HK-2 (cell line): ENCODE data around the gene HFE.
A peak's percentile ranks its signal among the peaks of the same experiment; 100 is the strongest.
"Not testable (repeated sequence)": the region's sequence is repeated elsewhere in the genome, so short reads cannot be mapped to it uniquely, and the experiment has no call there.

Experiments used
- DNase-seq: peaks from one replicate; pipeline ENCODE4 v3.0.0-alpha.2; 2018; ENCODE audit not compliant: unreplicated experiment

The HFE gene

DNA sequence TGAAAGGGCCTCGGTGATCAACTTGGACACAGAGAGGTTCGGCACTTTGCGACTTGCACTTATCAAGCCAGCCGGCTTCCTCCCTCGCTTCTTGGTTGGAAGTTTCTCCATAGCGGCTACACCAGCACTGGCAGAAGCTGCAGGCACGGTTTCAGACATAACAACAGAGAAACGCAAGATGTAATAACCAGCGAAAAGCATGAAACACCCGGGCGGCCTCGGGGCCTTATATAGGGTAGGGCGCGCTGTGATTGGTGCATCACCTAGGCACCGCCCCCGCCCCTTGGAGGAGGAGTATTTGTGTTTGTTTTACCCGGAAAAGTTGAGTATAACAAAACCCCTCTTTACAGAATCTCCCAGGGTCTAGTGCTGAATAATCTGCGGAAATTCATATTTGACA is 20.7 kb downstream of the HFE start:
- no peak for DNase-seq

DNA sequence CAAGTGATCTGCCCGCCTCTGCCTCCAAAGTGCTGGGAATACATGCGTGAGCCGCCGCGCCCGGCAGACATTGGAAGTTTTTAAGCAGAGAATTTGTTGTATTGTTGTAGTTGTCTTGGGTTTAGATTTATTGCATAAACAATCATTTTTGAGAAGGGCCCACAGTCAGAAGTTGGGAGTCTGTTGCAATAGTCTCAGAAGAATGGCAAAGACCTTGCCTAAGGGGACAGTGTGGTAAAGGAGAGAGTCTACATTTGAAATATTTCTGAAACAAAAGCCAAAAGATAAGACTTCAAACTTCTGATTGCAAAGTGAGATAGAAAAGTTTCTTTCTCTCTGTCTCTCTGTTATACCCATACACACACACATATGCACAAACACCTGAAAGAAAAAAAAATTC is 22.5 kb downstream of the HFE start:
- DNase-seq: no peak

DNA sequence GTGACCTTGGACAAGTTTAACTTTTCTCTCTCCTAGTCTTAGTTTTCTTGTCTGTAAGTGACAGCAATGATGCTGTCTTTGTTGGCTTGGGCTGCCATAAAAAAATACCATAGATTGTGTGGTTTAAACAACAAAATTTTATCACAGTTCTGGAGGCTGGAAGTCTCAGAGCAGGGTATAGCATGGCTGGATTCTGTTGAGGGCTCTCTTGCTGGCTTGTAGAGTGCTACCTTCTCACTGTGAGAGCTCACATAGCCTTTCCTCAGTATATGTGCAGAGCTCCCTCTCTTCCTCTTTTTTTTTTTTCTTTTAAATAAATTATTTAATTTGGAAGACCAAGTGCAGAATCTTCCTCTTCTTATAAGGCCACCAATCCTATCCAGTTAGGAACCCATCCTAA is 26.3 kb downstream of the HFE start:
- DNase-seq: no peak

DNA sequence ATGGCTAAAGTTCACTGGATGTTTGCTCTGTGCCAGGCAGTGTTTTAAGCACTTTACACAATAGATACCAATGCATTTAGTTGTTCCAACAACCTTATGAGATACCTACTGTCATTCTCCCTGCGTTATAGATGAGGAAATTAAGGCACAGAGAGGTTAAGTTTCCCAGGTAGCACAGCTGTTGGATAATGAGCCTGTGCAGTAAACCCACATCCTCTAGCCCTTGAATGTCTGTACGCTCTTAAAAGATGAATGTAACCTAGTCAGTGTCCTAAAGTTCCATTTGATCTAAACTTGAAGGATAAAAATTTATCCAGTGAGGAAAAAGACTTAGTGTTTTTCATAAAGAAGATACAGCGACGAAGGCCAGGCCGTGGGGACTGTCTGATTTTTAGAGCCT is 28.0 kb downstream of the HFE start:
- no peak for DNase-seq

DNA sequence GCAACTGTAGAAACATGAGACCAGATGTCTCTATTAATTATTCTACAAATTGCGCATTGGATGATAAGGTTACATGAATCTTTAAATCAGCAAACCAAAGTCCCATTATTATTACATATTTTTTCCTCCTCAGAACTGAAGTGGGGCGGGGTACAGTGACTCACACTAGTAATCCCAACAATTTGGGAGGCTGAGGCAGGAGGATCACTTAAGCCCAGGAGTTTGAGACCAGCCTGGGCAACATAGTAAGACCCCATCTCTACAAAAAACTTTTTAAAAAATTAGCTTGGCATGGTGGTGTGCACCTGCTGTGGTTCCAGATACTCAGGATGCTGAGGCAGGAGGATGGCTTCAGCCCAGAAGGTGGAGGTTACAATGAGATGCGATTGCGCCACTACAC is 29.0 kb downstream of the HFE start:
- DNase-seq: no peak

DNA sequence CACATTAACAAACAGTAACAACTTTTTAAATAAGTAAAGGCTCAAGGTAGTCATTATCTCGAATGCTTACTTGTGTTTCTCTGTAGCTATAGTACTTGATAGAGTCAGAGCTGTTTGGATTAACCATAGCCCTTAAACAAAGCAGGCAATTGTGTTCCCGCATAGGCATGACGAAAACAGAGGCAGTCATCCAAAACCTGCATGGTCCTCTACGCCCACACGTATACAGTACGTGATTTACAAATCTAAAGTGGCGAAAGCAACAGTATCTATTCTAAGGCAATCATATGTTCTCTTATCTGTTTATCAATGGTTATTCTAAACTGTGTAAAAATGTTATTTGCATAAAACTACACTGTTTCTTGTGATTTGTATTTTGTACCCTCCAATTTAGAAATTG is 31.8 kb downstream of the HFE start:
- DNase-seq: no peak

DNA sequence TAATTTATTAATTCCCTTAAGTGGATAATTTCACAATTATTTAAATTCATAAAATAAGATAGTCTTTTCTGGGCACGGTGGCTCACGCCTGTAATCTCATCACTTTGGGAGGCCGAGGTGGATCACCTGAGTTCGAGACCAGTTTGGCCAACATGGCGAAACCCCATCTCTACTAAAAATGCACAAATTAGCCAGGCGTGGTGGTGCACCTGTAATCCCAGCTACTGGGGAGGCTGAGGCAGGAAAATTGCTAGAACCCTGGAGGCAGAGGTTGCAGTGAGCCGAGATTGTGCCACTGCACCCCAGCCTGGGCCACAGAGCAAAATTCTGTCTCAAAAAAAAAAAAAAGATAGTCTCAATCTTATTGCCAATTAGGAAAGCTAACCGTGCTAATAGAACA is 32.9 kb downstream of the HFE start:
- DNase-seq: not testable (repeated sequence)

DNA sequence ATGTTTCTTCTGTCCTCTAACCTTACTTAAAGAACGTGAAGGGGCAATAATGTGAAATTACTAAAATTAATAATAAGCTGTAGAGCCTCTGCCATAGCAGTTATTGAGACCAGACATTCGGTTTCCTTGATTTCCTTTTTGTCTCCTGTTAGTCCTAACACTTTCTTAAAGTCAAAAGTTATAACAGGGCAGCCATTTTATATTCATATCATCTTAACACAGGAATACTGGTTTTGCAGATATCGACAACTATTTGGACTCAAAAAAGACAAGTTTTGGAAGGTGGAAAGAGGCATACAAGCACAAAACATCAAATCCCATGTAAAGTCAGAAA is 33.5 kb downstream of the HFE start:
- no peak for DNase-seq

DNA sequence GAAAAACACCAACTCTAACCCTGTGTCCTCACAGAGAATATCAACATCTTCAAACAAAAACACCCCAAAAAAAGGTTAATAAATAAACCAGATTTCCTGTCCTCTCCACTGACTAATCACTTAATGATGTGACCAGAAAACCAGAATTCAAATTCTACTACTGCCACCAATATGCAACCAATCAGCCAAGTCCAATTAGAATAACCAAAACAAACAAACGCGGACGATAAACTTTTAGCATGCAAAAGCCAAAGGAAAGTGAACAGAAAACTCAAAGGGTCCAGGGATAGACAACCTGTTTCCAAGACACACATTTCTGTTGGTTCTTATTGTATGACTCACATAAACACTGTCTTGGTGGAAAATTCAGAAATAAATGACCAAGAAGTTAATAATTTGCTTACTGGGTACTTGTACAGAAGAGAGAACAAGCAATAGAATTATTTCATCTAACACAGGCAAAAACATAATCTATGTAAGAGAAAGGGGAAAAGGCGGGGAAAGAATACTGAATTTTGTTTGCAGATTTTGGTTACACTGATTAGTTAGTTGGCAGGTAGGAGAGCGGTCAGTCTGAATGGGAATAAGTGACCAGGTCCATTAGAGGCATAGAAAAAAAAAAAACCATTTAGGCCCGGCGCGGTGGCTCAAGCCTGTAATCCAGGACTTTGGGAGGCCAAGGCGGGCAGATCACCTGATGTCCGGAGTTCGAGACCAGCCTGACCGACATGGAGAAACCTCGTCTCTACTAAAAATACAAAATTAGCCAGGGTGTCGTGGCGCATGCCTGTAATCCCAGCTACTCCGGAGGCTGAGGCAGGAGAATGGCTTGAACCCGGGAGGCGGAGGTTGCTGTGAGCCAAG is 34.1 kb downstream of the HFE start:
- DNase-seq: peak; percentile 46

DNA sequence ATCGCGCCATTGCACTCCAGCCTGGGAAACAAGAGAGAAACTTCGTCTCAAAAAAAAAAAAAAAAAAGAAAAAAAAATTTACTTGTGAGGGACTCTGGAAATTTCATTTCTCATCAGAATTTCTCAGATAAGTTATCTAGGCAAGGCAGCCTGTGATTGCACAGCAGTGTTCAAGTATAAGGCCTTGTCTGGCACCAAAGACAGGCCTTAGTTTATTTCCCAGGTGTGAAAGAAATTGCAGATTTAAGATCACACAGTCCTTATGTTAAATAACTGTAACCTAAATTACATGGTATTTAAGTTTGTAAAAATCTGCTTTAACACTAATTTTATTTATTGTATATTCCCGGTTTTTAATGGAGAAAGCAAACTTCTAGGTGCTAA is 34.8 kb downstream of the HFE start:
- no peak for DNase-seq

DNA sequence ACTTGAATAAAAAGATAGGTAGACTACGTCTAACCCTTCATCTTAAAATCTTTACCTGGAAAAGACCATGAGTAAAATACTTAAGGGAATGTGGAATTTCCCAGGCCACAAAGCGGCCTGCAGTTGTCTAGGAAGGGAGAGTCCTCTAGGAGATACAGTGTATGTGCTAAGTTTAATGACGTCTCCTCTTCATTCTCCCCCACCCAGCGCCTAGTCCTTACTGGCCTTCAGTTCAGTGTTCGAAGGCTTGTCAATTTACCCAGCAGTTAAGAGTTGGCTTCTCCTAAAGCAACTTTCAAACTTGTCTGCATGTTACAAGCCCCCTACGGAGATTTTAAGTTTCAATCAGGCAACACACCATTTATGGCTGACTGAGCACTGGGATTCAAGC is 35.2 kb downstream of the HFE start:
- DNase-seq: peak; percentile 56

DNA sequence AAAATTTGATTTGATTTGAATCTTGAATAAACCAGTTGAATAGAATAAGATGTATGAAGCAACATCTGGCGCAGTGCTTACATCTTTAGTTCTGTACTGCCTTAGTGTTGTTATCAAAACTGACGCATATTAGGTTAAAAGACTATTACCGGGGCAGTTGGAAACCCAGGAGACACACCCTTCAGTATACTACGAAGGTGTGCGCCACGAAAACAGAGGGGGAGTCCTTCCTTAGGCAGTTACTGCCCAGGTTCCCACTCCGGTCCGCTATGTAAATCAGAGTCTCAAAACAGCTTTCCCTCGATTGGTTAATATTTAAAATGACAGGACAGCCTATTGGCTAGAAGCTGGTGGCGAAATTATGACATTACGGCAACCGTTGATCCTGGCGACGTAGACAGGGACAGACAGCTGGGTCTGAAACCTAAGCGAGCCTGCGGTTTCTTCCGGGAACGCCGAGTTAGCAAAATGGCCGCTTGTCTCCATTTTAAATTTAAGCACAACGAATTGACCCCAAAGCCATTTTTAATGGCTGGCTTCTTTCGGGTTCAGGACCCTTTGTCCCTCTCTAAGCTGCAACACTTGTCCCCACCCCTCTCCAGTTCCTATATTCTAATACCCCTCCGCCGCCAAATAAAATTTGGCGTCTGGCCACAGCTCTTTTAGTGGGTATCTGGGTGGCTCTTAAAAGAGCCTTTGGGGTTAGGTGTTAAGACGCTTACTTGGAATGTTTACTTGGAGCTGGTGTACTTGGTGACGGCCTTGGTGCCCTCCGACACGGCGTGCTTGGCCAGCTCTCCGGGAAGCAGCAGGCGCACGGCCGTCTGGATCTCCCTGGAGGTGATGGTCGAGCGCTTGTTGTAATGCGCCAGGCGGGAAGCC is 35.8 kb downstream of the HFE start:
- peak; percentile 91 for DNase-seq

DNA sequence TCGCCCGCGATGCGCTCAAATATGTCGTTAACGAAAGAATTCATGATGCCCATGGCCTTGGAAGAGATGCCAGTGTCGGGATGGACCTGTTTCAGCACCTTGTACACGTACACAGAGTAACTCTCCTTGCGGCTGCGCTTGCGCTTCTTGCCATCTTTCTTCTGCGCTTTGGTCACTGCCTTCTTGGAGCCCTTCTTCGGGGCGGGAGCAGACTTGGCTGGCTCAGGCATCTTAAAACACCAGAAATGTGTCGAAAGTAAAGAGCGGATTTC is 36.4 kb downstream of the HFE start:
- DNase-seq: no peak

DNA sequence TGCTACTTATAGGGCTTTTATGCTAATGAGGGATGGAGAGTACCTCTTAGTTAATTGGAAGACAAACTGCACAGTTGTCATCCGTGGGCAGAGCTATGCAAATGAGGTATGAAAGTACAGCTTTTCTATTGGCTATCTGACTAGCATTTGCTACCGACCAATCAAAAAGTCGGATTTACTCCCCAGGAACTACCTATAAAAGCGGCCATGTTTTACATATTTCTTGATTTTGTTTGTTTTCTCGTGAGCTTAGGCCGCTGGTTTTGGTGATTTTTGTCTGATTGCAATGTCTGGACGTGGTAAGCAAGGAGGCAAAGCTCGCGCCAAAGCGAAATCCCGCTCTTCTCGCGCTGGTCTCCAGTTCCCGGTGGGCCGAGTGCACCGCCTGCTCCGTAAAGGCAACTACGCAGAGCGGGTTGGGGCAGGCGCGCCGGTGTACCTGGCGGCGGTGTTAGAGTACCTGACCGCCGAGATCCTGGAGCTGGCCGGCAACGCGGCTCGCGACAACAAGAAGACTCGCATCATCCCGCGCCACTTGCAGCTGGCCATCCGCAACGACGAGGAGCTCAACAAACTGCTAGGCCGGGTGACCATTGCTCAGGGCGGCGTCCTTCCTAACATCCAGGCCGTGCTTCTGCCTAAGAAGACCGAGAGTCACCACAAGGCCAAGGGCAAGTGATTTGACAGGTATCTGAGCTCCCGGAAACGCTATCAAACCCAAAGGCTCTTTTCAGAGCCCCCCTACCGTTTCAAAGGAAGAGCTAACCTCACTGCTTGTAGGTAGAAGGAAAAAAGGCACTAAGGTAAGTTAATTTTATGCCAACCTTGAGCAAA is 36.9 kb downstream of the HFE start:
- DNase-seq: peak; percentile 82

DNA sequence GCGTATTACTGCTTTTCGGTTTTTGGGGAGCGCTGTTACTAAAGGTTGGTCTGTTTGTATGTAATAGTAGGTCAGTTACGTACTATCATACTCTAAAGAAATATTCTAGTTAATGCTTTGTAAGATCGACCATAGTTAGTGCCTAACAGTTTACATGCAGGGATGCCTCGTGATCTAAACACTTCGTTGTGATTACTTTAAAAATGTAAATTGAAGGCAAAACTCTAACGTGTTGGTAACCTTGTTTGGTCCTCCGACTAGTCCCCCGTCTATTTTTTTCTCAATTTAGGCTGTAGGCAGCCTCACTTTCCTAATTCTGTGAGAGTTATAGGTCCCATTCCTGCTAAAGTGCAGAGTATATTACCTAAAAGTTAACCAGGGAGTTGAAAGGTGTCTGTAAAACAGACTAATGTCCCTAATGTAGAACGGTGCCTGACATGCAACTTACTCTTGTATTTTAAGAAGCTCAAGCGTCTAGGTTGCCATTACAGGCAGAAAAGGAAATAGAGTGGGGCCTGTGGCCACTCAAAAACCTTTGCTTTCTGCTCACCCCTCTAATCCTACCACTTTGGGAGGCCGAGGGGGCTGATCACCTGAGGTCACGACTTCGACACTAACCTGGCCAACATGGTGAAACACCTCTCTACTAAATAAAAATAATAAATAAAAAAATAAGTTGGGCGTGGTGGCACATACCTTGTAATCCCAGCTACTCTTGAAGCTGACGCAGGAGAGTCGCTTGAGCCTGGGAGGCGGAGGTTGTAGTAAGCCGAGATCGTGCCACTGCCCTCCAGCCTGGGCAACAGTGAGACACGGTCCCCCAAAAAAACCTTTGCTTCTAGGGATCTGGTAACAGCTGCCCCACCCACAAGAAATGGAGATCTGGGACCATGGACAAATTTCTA is 37.8 kb downstream of the HFE start:
- DNase-seq: peak; percentile 29

DNA sequence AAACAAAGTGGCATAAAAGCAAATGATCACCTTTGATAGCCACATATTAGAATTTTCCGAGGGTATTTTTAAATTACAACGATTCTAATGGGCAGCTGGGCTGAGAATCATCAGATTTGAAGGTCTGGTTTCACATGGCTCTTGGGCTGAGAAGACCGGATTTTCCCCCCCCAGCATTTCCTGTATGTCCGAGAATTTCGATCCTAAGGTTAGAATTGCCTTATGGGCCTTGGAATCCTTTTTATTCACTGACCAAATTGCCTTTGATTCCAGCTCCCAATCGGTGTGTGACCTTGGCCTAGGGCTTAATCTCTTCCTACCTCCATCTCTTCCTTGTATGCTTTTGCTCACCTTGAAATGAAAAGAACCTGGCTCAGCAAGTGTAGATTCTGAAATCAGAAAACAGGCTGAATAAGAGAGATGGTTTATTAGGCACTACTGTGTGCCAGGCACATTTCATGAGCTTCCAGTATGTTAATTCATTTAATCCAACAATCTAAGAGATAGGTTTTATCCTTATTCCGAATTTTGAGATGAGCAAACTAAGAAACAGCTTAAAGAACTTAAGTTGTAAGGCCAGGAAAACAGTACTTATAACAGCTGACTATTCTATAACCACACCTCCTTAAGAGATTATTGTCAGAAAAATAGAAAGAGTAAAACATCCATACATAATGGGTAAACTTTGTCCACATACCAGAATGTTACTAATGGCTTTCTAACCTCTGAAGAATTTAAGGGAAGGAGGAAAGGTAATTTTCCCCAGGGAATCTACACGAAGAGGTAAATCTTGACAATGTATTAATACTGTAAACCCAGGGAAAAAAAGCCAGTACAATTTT is 39.4 kb downstream of the HFE start:
- peak; percentile 33 for DNase-seq

DNA sequence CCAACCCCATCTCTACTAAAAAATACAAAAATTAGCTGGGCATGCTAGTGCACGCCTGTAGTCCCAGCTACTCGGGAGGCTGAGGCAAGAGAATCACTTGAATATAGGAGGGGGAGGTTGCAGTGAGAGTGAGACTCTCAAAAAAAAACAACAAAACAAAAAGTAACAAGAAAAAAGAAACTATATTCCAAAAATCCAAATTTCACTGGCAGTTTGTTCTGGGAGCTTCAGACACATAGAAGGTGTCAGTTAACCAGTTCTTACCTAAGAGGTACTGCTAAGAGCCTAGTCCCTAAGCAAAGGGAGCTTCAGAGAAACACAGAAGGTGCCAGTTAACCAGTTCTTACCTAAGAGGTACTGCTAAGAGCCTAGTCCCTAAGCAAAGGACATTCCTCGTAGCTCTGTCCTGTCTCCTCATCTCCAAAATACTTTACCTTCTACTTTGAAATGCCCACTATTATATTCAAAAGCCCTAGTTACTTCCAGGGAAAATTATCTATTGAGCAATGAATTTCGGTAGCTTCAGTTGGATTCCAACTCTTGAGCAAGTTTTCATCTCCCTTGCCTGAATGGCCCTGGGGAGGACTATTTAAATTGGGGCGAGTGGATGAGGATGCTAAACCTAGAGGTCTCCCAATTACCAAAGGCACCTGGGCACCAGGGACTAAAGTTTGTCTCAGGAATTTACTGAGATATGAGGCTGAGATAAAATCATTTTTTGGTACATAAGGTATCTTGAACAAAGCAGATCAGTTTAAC is 41.0 kb downstream of the HFE start:
- no peak for DNase-seq

DNA sequence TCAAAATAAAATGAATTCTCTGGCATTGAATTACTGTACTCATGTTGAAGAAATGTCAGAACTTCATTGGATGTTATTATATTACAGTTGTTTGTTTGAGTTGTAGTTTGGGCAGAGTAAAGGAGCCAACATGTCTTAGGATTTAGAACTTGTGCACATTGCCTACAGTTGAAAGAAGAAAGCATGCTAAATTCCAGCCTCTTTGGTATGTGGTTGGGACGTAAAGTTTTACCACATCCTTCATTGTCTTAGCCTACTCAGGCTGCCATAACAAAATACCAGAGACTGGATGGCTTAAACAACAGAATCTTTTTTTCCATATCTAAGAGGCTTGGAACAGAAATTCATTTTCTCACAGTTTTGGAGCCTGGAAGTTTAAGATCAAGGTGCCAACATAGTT is 42.4 kb downstream of the HFE start:
- DNase-seq: no peak

DNA sequence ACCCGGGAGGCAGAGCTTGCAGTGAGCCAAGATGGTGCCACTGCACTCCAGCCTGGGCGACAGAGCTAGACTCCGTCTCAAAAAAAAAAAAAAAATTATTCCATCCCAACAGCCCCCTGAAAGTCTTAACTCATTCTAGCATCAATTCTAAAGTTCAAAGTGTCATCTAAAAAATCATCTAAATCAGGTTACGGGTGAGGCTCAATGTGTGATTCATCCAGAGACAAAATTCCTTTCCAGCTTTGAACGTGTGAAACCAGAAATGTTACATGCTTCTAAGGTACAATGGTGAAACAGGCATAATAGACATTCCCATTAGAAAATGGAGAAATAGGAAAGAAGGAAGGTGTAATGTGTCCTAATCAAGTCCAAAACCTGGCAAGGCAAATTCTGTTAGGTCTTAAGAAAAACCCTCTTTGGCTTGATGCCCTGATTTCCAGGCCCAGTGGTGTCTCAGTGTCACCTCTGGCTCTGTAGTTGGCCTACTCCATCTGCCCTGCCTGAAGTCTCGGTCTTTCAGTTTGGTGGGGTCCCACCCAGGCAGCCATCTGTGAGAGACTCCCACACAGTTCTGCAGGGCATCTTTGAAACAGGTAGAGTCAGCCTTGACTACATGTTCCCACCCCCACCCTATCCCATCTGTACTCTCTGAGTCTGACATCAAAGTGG is 43.5 kb downstream of the HFE start:
- no peak for DNase-seq
